NCI-H1436 treated with DMSO at 0.1 percent for 48 hours (cell line): ENCODE results near the gene GRIK4.
"Not testable (repeated sequence)": the region's sequence is repeated elsewhere in the genome, so short reads cannot be mapped to it uniquely, and the experiment has no call there.

ENCODE experiments used
- DNase-seq: peaks from one replicate; lab custom pipeline; 2025; lab: John Stamatoyannopoulos, UW

GRIK4 gene, protein sequence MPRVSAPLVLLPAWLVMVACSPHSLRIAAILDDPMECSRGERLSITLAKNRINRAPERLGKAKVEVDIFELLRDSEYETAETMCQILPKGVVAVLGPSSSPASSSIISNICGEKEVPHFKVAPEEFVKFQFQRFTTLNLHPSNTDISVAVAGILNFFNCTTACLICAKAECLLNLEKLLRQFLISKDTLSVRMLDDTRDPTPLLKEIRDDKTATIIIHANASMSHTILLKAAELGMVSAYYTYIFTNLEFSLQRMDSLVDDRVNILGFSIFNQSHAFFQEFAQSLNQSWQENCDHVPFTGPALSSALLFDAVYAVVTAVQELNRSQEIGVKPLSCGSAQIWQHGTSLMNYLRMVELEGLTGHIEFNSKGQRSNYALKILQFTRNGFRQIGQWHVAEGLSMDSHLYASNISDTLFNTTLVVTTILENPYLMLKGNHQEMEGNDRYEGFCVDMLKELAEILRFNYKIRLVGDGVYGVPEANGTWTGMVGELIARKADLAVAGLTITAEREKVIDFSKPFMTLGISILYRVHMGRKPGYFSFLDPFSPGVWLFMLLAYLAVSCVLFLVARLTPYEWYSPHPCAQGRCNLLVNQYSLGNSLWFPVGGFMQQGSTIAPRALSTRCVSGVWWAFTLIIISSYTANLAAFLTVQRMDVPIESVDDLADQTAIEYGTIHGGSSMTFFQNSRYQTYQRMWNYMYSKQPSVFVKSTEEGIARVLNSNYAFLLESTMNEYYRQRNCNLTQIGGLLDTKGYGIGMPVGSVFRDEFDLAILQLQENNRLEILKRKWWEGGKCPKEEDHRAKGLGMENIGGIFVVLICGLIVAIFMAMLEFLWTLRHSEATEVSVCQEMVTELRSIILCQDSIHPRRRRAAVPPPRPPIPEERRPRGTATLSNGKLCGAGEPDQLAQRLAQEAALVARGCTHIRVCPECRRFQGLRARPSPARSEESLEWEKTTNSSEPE

DNA sequence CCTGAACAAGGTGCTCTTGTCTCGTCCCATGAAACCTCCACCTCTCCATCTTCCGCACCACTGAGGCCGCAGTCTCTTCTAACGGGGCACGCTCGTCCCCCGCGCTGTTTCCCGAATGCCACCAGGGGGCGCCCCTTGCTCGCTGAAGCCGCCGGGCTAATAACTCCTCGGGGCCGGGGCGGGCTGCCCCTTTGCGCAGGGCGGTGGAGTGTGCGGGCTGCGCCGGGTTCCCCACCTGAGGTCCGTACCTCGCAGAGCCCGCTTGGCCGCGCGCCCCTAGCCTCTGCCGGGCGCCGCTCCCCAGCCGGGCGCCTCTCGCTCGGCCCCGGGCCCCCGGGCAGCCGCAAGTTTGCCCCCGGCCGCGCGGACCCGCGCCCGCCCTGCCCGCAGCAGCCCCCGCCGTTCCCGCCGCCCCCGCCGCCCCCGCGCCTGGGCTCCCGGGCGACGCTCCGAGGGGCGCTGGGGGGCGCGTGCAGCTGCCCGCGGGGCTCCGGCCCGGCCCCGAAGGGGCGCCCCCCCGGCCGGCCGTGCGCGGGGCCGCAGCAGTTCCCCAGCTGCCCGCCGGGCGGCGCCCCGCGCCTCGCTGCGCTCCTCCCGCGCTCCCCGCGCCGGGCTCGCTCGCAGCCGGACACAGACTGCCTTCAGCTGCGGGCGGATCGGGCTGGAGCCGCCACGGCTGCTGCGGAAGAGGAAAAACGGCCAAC lies at the start of gene GRIK4:
GRIK4 (plus strand) TSS at position 633 of the 704 bp plus-strand sequence. CDS start 148,571 bp downstream, outside the sequence.
- DNase-seq, result no peak

GRCh38 chr11:120462825-120463224 lies 48.7 kb upstream of the GRIK4 start:
- no peak for DNase-seq

DNA sequence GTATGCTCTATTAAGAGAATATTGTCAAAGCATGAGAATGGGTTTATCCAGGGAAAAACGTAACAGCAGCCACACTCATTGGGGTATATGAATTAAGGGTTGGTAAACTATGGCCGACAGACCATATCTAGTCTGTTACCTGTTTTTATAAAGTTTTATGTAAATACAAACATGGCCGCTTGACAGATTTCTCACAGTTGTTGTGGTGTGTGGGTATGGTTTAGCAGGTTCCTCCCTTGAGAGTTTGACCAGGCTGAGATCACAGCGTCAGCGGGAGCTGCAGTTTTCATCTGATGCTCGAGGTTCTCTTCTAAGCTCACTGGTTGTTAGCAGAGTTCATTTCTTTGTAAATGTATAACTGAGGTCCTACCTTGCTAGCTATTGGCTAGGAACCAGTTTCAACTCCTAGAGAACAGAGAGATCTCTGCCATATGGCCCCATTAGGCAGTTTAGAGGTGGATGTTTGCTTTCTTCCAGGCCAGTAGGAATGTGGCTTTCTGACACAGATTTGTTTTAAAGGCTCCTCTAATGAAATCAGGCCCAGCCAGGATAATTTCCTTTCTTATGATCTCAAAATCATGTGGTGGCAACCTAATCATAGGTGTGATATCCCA lies 45.5 kb upstream of the GRIK4 start:
- DNase-seq, result no peak

DNA sequence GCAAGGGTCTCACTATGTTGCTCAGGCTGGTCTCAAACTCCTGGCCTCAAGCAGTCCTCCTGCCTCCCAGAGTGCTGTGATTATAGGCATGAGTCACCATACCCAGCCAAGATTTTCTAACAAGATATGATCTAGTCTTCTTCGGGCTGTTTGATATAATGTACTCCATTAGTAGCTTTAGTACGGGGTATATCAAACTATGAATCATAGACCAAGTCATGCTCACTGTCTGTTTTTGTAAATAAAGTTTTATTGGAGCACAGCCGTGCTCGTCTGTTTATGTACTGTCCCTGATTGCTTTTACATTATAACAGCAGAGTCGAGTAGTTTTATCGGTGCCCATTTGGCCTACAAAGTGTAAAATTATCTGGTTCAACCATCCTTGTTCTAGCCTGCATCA lies 43.9 kb upstream of the GRIK4 start:
- DNase-seq, result no peak

- no peak for DNase-seq
Observed at GRCh38 chr11:120471131-120471530, 40.4 kb upstream of the GRIK4 start.

DNA sequence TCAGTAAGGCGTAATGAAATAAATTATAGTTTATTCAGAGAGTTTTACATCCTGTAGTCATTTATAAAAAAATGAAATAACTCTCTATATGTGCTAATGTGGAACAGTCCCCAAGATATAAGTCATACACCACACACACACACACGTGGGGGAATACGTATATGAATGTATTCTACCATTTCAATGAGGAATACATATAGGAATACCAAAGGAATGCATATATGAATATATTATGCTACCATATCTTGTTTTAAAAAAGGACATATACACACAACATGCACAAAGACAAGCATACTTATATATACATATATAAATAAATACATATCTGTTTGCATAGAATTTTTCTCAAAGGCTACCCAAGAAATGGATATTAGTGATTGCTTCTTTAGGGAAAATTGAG lies 39.6 kb upstream of the GRIK4 start:
- no peak for DNase-seq

DNA sequence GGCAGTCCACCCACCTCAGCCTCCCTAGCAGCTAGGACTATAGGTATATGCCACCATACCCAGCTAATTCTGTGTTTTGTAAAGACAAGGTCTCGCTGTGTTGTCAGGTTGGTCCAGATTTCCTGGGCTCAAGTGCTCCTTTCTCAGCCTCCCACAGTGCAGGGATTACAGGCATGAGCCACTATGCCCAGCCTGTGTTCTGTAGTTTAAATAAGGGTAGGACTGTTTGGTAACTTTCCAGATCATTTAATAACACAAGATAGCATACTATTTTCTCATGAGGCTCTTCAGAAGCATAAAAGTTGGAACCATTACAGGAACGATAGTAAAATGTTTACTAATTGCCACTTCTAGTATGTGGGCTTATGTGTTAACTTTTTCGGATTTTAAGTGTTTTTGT lies 38.0 kb upstream of the GRIK4 start:
- DNase-seq, result no peak

DNA sequence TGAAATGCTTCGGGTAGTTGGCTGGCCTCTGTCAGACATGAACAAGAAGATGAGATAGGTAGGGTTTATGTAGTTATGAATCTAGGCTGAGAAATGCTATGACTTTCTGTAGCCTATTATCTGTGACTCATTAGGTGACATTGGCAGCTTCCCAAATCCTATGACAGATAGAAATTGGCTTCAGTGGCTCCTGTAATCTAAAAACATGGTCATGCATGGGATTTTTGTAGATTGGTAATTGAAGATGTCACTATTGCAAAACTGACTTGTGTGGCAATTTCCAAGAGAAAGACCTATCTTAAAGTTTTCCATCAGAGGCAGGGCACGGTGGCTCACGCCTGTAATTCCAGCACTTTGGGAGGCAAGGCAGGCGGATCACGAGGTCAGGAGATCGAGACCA lies 29.4 kb upstream of the GRIK4 start:
- no peak for DNase-seq

GRCh38 chr11:120484722-120485121 lies 26.8 kb upstream of the GRIK4 start:
- no peak for DNase-seq

- no peak for DNase-seq
Observed at GRCh38 chr11:120486138-120486537, 25.4 kb upstream of the GRIK4 start.

GRCh38 chr11:120489799-120490198 lies 21.7 kb upstream of the GRIK4 start:
- no peak for DNase-seq

GRCh38 chr11:120492486-120492885 lies 19.1 kb upstream of the GRIK4 start:
- DNase-seq, result no peak

GRCh38 chr11:120494595-120494994 lies 17.0 kb upstream of the GRIK4 start:
- DNase-seq, result no peak

GRCh38 chr11:120499088-120499487 lies 12.5 kb upstream of the GRIK4 start:
- DNase-seq, result no peak

DNA sequence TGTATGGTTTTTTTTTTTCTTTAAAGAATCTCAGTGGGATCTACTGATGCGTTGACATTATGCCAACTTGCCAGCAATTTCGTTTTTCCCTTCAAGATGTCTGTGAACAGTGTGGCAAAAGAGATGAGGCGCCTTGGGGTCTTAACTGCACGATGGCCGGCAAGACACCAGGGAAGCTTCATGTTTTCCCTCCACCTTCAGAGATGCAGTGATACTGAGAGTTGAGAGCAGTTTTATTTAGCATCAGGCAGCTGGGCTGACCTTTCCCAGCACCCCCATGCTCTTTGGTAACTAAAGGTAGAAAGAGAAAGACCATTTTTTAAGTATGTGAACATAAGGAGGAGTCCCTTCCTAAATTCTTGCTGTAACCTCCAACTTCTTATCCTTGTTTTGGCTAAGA lies 11.7 kb upstream of the GRIK4 start:
- DNase-seq, result no peak

GRCh38 chr11:120500414-120501071 lies 11.0 kb upstream of the GRIK4 start:
- no peak for DNase-seq

DNA sequence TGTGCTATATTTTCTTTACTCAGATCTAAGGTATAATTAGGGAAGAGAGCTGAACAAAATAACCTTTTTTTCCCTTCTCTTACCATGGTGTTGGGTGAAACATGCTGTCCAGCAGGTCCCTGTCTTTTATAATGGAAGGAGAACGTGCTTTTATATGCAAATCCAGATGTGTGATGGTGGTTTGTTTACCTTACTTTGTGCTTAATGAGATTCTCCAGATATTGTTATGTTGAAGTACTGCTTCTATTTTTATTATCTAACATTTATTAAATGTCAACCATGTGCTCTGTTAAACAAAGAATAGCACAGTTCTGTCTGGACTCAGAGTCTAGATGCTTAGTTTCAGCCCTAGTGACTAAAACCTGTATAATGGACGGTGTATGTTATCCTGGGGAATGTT lies 10.1 kb upstream of the GRIK4 start:
- DNase-seq, result no peak

GRCh38 chr11:120501976-120502755 lies 9.4 kb upstream of the GRIK4 start:
- DNase-seq, result no peak

- DNase-seq, result not testable (repeated sequence)
Observed at GRCh38 chr11:120503529-120503928, 8.0 kb upstream of the GRIK4 start.

GRCh38 chr11:120505801-120506425 lies 5.6 kb upstream of the GRIK4 start:
- DNase-seq, result no peak
